GM23338 (cell line): ENCODE data around the gene BOD1. TPM values are rescaled to one million over a fixed set of nuclear protein-coding genes. Genes with fewer than 3 reads are reported as not detected.

Source experiments
- ATAC-seq: fragments of 200-7000 bp; cut with Tn5 transposase; 3 replicates; pipeline ENCODE4 v1.9.1; 2020
- DNase-seq: peaks from one replicate; pipeline ENCODE4 v3.0.0-alpha.2; 2015; ENCODE audit warnings: low spot score
- H2AFZ ChIP-seq: fragments of 200-600 bp; sonication (generic); 2 replicates; pipeline ENCODE4 v1.8.0; 2016; ENCODE audit warnings: antibody characterized with exemption, mild to moderate bottlenecking, moderate library complexity
- H3F3A ChIP-seq: fragments of 200-600 bp; sonication (generic); replicated peaks from 2 replicates; pipeline ENCODE4 v1.8.0; 2017; ENCODE audit warnings: antibody characterized with exemption, mixed run types, low read depth
- H3K27ac ChIP-seq: fragments of 200-600 bp; sonication (generic); 2 replicates; pipeline ENCODE4 v1.6.1; 2016; ENCODE audit warnings: low read depth
- H3K27me3 ChIP-seq: fragments of 200-600 bp; sonication (generic); 2 replicates; pipeline ENCODE4 v1.8.0; 2016; ENCODE audit warnings: mild to moderate bottlenecking, mixed run types, moderate library complexity; ENCODE audit not compliant: insufficient read depth
- H3K36me3 ChIP-seq: fragments of 200-600 bp; sonication (generic); 2 replicates; pipeline ENCODE4 v1.8.0; 2016; ENCODE audit warnings: mild to moderate bottlenecking; ENCODE audit not compliant: insufficient read depth
- H3K4me1 ChIP-seq: fragments of 200-600 bp; sonication (generic); 2 replicates; pipeline ENCODE4 v1.8.0; 2016; ENCODE audit warnings: mild to moderate bottlenecking, moderate library complexity; ENCODE audit not compliant: insufficient read depth
- H3K4me2 ChIP-seq: fragments of 200-600 bp; sonication (generic); 2 replicates; pipeline ENCODE4 v1.7.1; 2017; ENCODE audit warnings: mixed run types
- H3K4me3 ChIP-seq: fragments of 200-600 bp; sonication (generic); 2 replicates; pipeline ENCODE4 v1.6.1; 2016; ENCODE audit warnings: mixed run types
- H3K79me2 ChIP-seq: fragments of 200-600 bp; sonication (generic); replicated peaks from 2 replicates; pipeline ENCODE4 v1.8.0; 2017; ENCODE audit warnings: mild to moderate bottlenecking; ENCODE audit not compliant: insufficient read depth
- H3K9me2 ChIP-seq: fragments of 200-600 bp; sonication (generic); 2 replicates; pipeline ENCODE4 v1.8.0; 2017; ENCODE audit not compliant: insufficient read depth
- H4K20me1 ChIP-seq: fragments of 200-600 bp; sonication (generic); replicated peaks from 2 replicates; pipeline ENCODE4 v1.8.0; 2017; ENCODE audit warnings: mild to moderate bottlenecking; ENCODE audit not compliant: insufficient read depth
- H3K27ac Mint-ChIP-seq: 2 replicates; pipeline ENCODE4 v1.8.0; 2020; ENCODE audit warnings: inconsistent platforms, mild to moderate bottlenecking, moderate library complexity, mixed read lengths
- H3K27me3 Mint-ChIP-seq: 3 replicates; pipeline ENCODE4 v1.8.0; 2022; ENCODE audit warnings: low read depth, mild to moderate bottlenecking, moderate library complexity, mixed read lengths, inconsistent platforms; ENCODE audit not compliant: insufficient read depth, poor library complexity
- H3K36me3 Mint-ChIP-seq: 3 replicates; pipeline ENCODE4 v1.8.0; 2021; ENCODE audit warnings: low read depth, mild to moderate bottlenecking, inconsistent platforms, moderate library complexity, mixed read lengths
- H3K4me1 Mint-ChIP-seq: 3 replicates; pipeline ENCODE4 v1.8.0; 2020; ENCODE audit warnings: mild to moderate bottlenecking, inconsistent platforms, mixed read lengths
- H3K4me3 Mint-ChIP-seq: 3 replicates; pipeline ENCODE4 v1.8.0; 2021; ENCODE audit warnings: moderate library complexity, mild to moderate bottlenecking, inconsistent platforms, mixed read lengths
- H3K9me3 Mint-ChIP-seq: 3 replicates; pipeline ENCODE4 v1.8.0; 2020; ENCODE audit warnings: moderate library complexity, mild to moderate bottlenecking, inconsistent platforms, mixed read lengths
- CTCF ChIP-seq, 2 experiments: fragments of 200-600 bp in 1 of 2; sonication (generic) in 1 of 2; conservative IDR thresholded peaks; 2 replicates each; pipeline versions ENCODE4 v1.5.1 to v1.6.1; 2016 to 2017; ENCODE audit warnings: antibody characterized with exemption in 2 of 2, low read depth in 2 of 2, mild to moderate bottlenecking in 2 of 2, moderate library complexity in 1 of 2
- ETS1 ChIP-seq: IDR thresholded peaks from 2 replicates; pipeline ENCODE4 v1.6.1; 2016; ENCODE audit warnings: antibody characterized with exemption
- EZH2 ChIP-seq: fragments of 200-600 bp; sonication (generic); IDR thresholded peaks from one replicate; pipeline ENCODE4 v1.8.0; 2017; ENCODE audit warnings: antibody characterized with exemption, mild to moderate bottlenecking, low read depth; ENCODE audit not compliant: unreplicated experiment
- EZH2phosphoT487 ChIP-seq: fragments of 200-600 bp; sonication (generic); IDR thresholded peaks from one replicate; pipeline ENCODE4 v1.8.1; 2018; ENCODE audit warnings: antibody characterized with exemption; ENCODE audit not compliant: unreplicated experiment
- JUNB ChIP-seq: IDR thresholded peaks from one replicate; pipeline ENCODE4 v1.6.1; 2016; ENCODE audit warnings: antibody characterized with exemption; ENCODE audit not compliant: unreplicated experiment
- NANOG ChIP-seq: IDR thresholded peaks from 2 replicates; pipeline ENCODE4 v1.6.1; 2016; ENCODE audit warnings: antibody characterized with exemption, borderline replicate concordance
- STAT1 ChIP-seq: IDR thresholded peaks from one replicate; pipeline ENCODE4 v1.6.1; 2016; ENCODE audit warnings: antibody characterized with exemption; ENCODE audit not compliant: unreplicated experiment
- ZNF114 ChIP-seq: fragments of 250-450 bp; sonication (Bioruptor Pico); IDR thresholded peaks from 2 replicates; pipeline ENCODE4 v1.5.0; 2020; ENCODE audit warnings: mild to moderate bottlenecking, moderate library complexity
- ZNF462 ChIP-seq: fragments of 250-450 bp; sonication (Bioruptor Pico); IDR thresholded peaks from 2 replicates; pipeline ENCODE4 v1.5.0; 2020; ENCODE audit warnings: mild to moderate bottlenecking, moderate library complexity
- polyA plus RNA-seq: library from polyadenylated mRNA; unstranded; fragments of >200 nt; fragmentation: Nextera tagmentation; extraction: Ambion mirVana; gene quantifications from 2 replicates; pipeline ENCODE4 v1.2.1, GENCODE V29; 2016
- total RNA-seq: library from RNA; depleted of rRNA; stranded (reverse); fragments of >200 nt; shearing (Covaris generic); gene quantifications from 2 replicates; pipeline ENCODE4 v1.2.3, GENCODE V29; 2014

The BOD1 gene
- total and polyA plus RNA-seq, 2 experiments from 2014 or later: 94.7 to 141 TPM

- TF ChIP-seq EZH2: no peak
- no peak for TF ChIP-seq JUNB
- TF ChIP-seq NANOG: no peak
- no peak for TF ChIP-seq STAT1
- TF ChIP-seq ZNF114 (CRISPR knock-in tag): no peak
- TF ChIP-seq CTCF (conservative IDR thresholded peaks at IDR 0.05; ENCODE audit: low read depth in 2 of 2): peak; percentile 87 to 96
- no peak for TF ChIP-seq ETS1
- no peak for TF ChIP-seq EZH2phosphoT487
- Histone ChIP-seq H3K79me2 (no peaks in the 10 kb centered on the region), H3K27me3 (no peaks in the 10 kb centered on the region), H3K4me3 (no peak overlapping the region), H3K27ac (no peak overlapping the region), H2AFZ (no peak overlapping the region), H3K9me2 (no peaks in the 10 kb centered on the region), H4K20me1 (no peaks in the 10 kb centered on the region), H3K4me2 (no peak overlapping the region), H3F3A (no peaks in the 10 kb centered on the region), H3K36me3 (no peaks in the 10 kb centered on the region; the same call in 1 of the 2 replicates), H3K4me1 (no peaks in the 10 kb centered on the region)
- H3K4me1 Mint-ChIP-seq: no peaks in the 10 kb centered on the region
- ATAC-seq: no peak; the same call in 2 of the 3 replicates
- peaks cover 2% of the 10 kb centered on the region for H3K27me3 Mint-ChIP-seq
- no peak overlapping the region for H3K27ac Mint-ChIP-seq
- peak; percentile 60 for DNase-seq
- peaks cover 50% of the 10 kb centered on the region for H3K36me3 Mint-ChIP-seq
- peaks cover 60% of the 10 kb centered on the region for H3K9me3 Mint-ChIP-seq
- H3K4me3 Mint-ChIP-seq: no peak overlapping the region
Measured at GRCh38 chr5:173592050-173592669, 24.3 kb downstream of the BOD1 start.

GRCh38 chr5:173591056-173591514 lies 25.4 kb downstream of the BOD1 start:
- no peaks in the 10 kb centered on the region for H3K4me1 ChIP-seq
- H2AFZ ChIP-seq: no peak overlapping the region
- H3K27ac ChIP-seq: no peak overlapping the region
- no peaks in the 10 kb centered on the region for H3K79me2 ChIP-seq
- no peak for DNase-seq
- no peaks in the 10 kb centered on the region for H3K9me2 ChIP-seq
- Mint-ChIP-seq H3K4me1 (no peaks in the 10 kb centered on the region), H3K36me3 (peaks cover 59% of the 10 kb centered on the region), H3K4me3 (no peak overlapping the region), H3K27me3 (no peaks in the 10 kb centered on the region), H3K9me3 (peaks cover 70% of the 10 kb centered on the region), H3K27ac (no peak overlapping the region)
- no peak for ATAC-seq
- no peak overlapping the region for H3K4me3 ChIP-seq
- no peaks in the 10 kb centered on the region for H3F3A ChIP-seq
- no peak overlapping the region for H3K4me2 ChIP-seq
- H3K27me3 ChIP-seq: no peaks in the 10 kb centered on the region
- no peaks in the 10 kb centered on the region; the same call in none of the 2 replicates for H3K36me3 ChIP-seq
- no peaks in the 10 kb centered on the region for H4K20me1 ChIP-seq
- TF ChIP-seq CTCF (conservative IDR thresholded peaks at IDR 0.05; ENCODE audit: low read depth in 2 of 2): no peak
- no peak for TF ChIP-seq ZNF462
